ENCODE measurements around the gene SPATA21. TPM values are rescaled to one million over a fixed set of nuclear protein-coding genes. Genes with fewer than 3 reads are reported as not detected.
"Not testable (repeated sequence)": the region's sequence is repeated elsewhere in the genome, so short reads cannot be mapped to it uniquely, and the experiment has no call there.

SPATA21 gene
- total RNA-seq, 4 donors from 2014 or later: not detected

GRCh38 chr1:16367258-16367967, 69.8 kb downstream of the SPATA21 start:
- Histone ChIP-seq H3K9me3 (no peaks in the 10 kb centered on the region), H3K4me3 (peak overlapping the region; percentile 64 to 97 (median 90)), H3K4me1 (peaks cover 21 to 81% (median 56%) of the 10 kb centered on the region in 3 donors), H3K27ac (peak overlapping the region; percentile 96 to 100 (median 100)), H3K27me3 (no peaks in the 10 kb centered on the region), H3K36me3 (no peaks in the 10 kb centered on the region)
- TF ChIP-seq POLR2A (IDR thresholded peaks at IDR 0.05): peak in 3 of 4 donors; percentile 1 to 88 (median 74)
- peak in 2 of 6 experiments; percentile 9 to 23 for TF ChIP-seq CTCF (IDR thresholded peaks at IDR 0.05)
- intact Hi-C loops (cut with DNase I): loop anchor here (10.0 kb wide), 2 partner anchors 173 to 293 kb away; partner anchors contain the start of gene FAM131C
- 0 to 1% methylated on average over 19 to 34 of the region's 47 CpGs for WGBS, 2 donors
- DNase-seq: peak; percentile 68

- Histone ChIP-seq H3K36me3 (no peaks in the 10 kb centered on the region), H3K9me3 (no peaks in the 10 kb centered on the region), H3K27ac (peak within 1 kb of the TSS; percentile 96 to 100 (median 100)), H3K4me3 (peak within 1 kb of the TSS; percentile 64 to 97 (median 90)), H3K4me1 (peaks cover 15 to 75% (median 51%) of the 10 kb centered on the region in 3 donors), H3K27me3 (no peaks in the 10 kb centered on the region)
- WGBS, 2 donors: 4% methylated on average over 9 to 17 of the region's 24 CpGs
- intact Hi-C loops (cut with DNase I): loop anchor here (10.0 kb wide), 2 partner anchors 172 to 292 kb away; partner anchors contain the start of gene FAM131C
- DNase-seq: peak; percentile 95
- TF ChIP-seq CTCF (IDR thresholded peaks at IDR 0.05) (peak in 1 of 6 experiments; percentile 33), POLR2A (IDR thresholded peaks at IDR 0.05) (peak in 1 of 4 donors; percentile 72)
Observed at GRCh38 chr1:16366722-16367257, 70.4 kb downstream of the SPATA21 start, which contains the start of gene SZRD1. Gene SZRD1 (plus strand): TSS chr1:16367242. CDS start chr1:16367258, 16 bp downstream.

- H3K9me3 ChIP-seq: not testable (repeated sequence)
- H3K27ac ChIP-seq: peak overlapping the region in 3 of 4 donors; percentile 43 to 65 (median 46)
Observed at GRCh38 chr1:16365146-16365498, 72.1 kb downstream of the SPATA21 start.

GRCh38 chr1:16356867-16357266, 80.4 kb downstream of the SPATA21 start:
- WGBS, 2 donors: 77 to 90% methylated on average over 3 of the region's 3 CpGs

More at GRCh38 chr1:16365146-16365498, 72.1 kb downstream of the SPATA21 start:
- WGBS, 2 donors: 68 to 75% methylated on average over 2 to 3 of the region's 3 CpGs
- DNase-seq, H3K4me3 ChIP-seq, H3K36me3 ChIP-seq, H3K27me3 ChIP-seq: not testable (repeated sequence)
- peaks cover 12 to 58% (median 41%) of the 10 kb centered on the region in 3 donors for H3K4me1 ChIP-seq
- intact Hi-C loops (cut with DNase I): loop anchor here (10.0 kb wide), 2 partner anchors 170 to 290 kb away; partner anchors contain the start of gene FAM131C

GRCh38 chr1:16354619-16355018, 82.6 kb downstream of the SPATA21 start:
- Histone ChIP-seq H3K9me3 (no peaks in the 10 kb centered on the region), H3K36me3 (no peaks in the 10 kb centered on the region), H3K4me3 (no peak overlapping the region), H3K4me1 (peaks cover 8 to 27% (median 19%) of the 10 kb centered on the region in 3 donors), H3K27ac (no peak overlapping the region), H3K27me3 (no peaks in the 10 kb centered on the region)
- no peak for DNase-seq
- WGBS, 2 donors: 85 to 94% methylated on average over 2 of the region's 2 CpGs
- TF ChIP-seq POLR2A (IDR thresholded peaks at IDR 0.05) (no peak), CTCF (IDR thresholded peaks at IDR 0.05) (no peak)
- intact Hi-C loops (cut with DNase I): loop anchor here (10.0 kb wide), 1 partner anchor 100 kb away; no protein-coding TSS in a partner anchor

More at GRCh38 chr1:16356867-16357266, 80.4 kb downstream of the SPATA21 start:
- TF ChIP-seq CTCF (IDR thresholded peaks at IDR 0.05) (no peak), POLR2A (IDR thresholded peaks at IDR 0.05) (no peak)
- H3K4me3 ChIP-seq: no peak overlapping the region
- no peak for DNase-seq
- intact Hi-C loops (cut with DNase I): loop anchor here (10.0 kb wide), 1 partner anchor 102 kb away; no protein-coding TSS in a partner anchor
- no peaks in the 10 kb centered on the region for H3K9me3 ChIP-seq
- H3K27ac ChIP-seq: no peak overlapping the region
- H3K36me3 ChIP-seq: no peaks in the 10 kb centered on the region
- H3K27me3 ChIP-seq: no peaks in the 10 kb centered on the region
- peaks cover 4 to 10% (median 5%) of the 10 kb centered on the region in 3 donors for H3K4me1 ChIP-seq

All from esophagus squamous epithelium (tissue), 5 donors.